HG02973 (cell line): Measurements from ENCODE around the gene FBXW5.

Experiments
- ATAC-seq: cut with Tn5 transposase; IDR thresholded peaks from one replicate; pipeline ENCODE4 v1.9.1; 2021; ENCODE audit warnings: moderate library complexity; ENCODE audit not compliant: unreplicated experiment

The FBXW5 gene

GRCh38 chr9:136962163-136962562, 17.6 kb upstream of the FBXW5 start:
- no peak for ATAC-seq

- no peak for ATAC-seq
Observed at GRCh38 chr9:136961279-136962065, 16.9 kb upstream of the FBXW5 start.

- no peak for ATAC-seq
Observed at GRCh38 chr9:136960938-136961275, 16.4 kb upstream of the FBXW5 start.

- ATAC-seq = no peak
Observed at GRCh38 chr9:136960212-136960937, 15.8 kb upstream of the FBXW5 start.

GRCh38 chr9:136958898-136959850, 14.6 kb upstream of the FBXW5 start:
- no peak for ATAC-seq

GRCh38 chr9:136958473-136958872, 13.9 kb upstream of the FBXW5 start:
- ATAC-seq = no peak

- no peak for ATAC-seq
Observed at GRCh38 chr9:136957901-136958300, 13.4 kb upstream of the FBXW5 start.

GRCh38 chr9:136957461-136957860, 12.9 kb upstream of the FBXW5 start:
- ATAC-seq = no peak

- no peak for ATAC-seq
Observed at GRCh38 chr9:136956604-136957003, 12.1 kb upstream of the FBXW5 start.

GRCh38 chr9:136955943-136956335, 11.4 kb upstream of the FBXW5 start:
- ATAC-seq = no peak

- no peak for ATAC-seq
Observed at GRCh38 chr9:136955202-136955942, 10.8 kb upstream of the FBXW5 start.

GRCh38 chr9:136954270-136955083, 9.9 kb upstream of the FBXW5 start:
- no peak for ATAC-seq

- ATAC-seq = no peak
Observed at GRCh38 chr9:136953771-136954269, 9.3 kb upstream of the FBXW5 start.

GRCh38 chr9:136952876-136953770, 8.6 kb upstream of the FBXW5 start:
- no peak for ATAC-seq

GRCh38 chr9:136952321-136952850, 7.8 kb upstream of the FBXW5 start:
- no peak for ATAC-seq

- ATAC-seq = no peak
Observed at GRCh38 chr9:136951541-136952320, 7.2 kb upstream of the FBXW5 start, which contains the start of gene LCN12. TSS of gene LCN12 (plus strand) at chr9:136952273. CDS start at chr9:136952328, 55 bp downstream.

GRCh38 chr9:136950656-136951276, 6.2 kb upstream of the FBXW5 start:
- ATAC-seq = no peak
